NCI-H1048 (cell line): ENCODE data around the gene ALDH16A1.
"Not testable (repeated sequence)": the region's sequence is repeated elsewhere in the genome, so short reads cannot be mapped to it uniquely, and the experiment has no call there.

Experiments
- DNase-seq: peaks from one replicate; lab custom pipeline; 2025; lab: John Stamatoyannopoulos, UW

Gene ALDH16A1

DNA sequence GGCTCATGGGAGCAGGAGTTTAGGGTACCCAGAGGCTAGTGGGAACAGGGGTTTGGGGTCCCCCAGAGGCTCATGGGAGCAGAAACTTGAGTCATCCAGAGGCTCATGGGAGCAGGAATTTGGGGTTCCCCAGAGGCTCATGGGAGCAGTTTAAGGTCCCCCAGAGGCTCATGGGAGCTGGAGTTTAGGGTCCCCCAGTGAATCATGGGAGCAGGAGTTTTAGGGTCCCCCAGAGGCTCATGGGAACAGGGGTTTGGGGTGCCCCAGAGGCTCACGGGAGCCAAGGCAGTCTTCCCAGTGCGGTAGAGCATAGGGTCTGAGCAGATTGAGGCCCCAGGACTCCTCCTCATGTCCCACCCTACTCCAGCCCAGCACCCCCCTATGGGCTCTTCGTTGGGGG lies 12.3 kb downstream of the ALDH16A1 start:
- DNase-seq, result no peak

- DNase-seq, result no peak
Measured at GRCh38 chr19:49468199-49468598, 15.2 kb downstream of the ALDH16A1 start.

DNA sequence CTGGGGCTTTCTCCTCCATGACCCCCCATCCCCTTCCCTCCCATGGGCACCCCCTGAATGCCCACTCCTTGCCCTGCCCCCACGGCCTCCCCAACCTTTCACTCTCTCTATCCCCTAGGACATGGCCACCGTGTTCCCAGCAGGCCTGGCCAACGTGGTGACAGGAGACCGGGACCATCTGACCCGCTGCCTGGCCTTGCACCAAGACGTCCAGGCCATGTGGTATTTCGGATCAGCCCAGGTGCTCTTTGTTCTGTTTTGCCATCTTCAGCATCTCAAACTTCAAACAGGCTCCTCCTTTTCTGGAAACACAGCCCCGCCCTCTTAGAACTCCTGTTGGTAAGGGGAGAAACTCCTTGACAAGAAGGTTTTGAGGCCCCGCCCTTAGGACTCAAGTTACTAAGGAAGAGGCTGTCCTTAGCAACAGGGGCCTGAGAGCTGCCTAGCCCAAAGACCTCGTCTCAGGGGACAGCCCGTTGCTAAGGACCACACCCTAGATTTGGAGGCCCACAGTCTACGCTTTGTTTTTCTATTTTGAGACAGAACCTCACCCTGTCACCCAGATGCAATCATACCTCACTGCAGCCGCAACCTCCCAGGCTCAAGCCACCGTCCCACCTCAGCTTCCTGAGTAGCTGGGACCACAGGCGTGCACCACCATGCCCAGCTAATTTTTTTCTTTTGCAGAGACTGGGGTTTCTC lies 15.9 kb downstream of the ALDH16A1 start:
- DNase-seq, result no peak

- DNase-seq, result no peak
Measured at GRCh38 chr19:49469828-49470614, 17.0 kb downstream of the ALDH16A1 start.

DNA sequence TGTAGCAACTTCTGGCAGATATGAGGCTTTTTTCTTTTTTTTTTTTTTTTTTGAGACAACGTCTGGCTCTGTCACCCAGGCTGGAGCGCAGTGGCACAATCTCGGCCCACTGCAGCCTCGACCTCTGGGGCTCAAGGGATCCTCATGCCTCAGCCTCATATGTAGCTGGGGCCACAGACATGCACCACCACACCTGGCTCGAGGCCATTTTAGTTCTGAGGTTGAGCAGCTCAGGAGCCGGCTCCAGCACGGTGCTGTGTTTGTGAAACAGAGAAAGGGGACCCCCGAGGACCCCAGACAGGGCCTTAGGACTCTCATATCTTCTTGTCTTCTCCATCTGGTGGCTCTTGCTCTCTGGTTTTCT lies 17.6 kb downstream of the ALDH16A1 start:
- DNase-seq, result no peak

GRCh38 chr19:49472936-49473335 lies 19.9 kb downstream of the ALDH16A1 start:
- no peak for DNase-seq

GRCh38 chr19:49473501-49473867 lies 20.5 kb downstream of the ALDH16A1 start:
- DNase-seq, result not testable (repeated sequence)

DNA sequence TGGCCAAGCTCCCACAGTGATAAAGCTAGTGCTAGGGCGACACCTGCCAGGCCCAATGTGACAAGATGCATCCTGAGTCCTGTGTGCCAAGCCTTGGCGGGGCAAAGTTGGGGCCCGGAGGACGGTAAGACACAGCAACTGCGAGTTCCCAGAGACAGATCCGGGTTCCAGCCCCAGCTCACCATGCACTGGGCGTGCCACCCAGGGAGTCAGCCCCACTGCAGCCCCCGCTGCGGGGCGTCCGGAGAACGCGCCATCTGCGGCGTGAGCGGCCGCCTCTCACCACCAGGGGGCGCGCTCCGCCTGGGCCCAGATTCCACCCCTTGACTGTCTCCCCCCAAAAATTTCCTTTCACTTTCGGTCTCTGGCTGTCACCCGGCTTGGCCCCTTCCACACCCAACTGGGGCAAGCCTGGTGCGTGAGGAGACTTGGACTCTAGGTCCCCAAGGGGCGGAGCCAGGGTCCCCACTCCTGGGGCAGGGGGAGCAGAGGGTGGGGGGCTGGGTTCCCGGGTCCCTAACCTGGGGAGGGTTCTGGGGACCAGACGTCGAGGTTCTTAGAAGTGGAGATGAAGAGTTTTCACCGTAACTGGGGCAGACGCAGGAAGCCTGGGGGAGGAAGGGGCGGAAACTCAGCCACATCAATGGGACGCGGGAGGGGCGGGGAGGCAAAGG lies 21.0 kb downstream of the ALDH16A1 start, which contains the start of gene FLT3LG:
FLT3LG (plus strand) TSS at position 348 of the 674 bp plus-strand sequence. CDS start 425 bp downstream, outside the sequence.
- peak; percentile 56 for DNase-seq

DNA sequence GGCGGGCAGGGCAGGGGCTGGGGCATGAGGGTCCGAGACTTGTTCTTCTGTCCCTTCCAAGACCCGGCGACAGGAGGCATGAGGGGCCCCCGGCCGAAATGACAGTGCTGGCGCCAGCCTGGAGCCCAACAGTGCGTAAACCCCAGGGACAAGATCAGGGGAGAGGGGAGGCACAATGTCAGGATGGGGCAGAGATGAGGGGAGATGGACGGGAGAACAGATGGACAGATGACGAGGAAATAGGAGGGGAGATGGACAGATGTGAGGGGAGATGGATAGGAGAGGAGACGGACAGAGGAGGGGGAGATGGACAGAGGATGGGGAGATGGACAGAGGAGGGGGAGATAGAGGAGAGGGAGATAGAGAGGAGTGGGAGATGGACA lies 21.5 kb downstream of the ALDH16A1 start:
- DNase-seq, result no peak

DNA sequence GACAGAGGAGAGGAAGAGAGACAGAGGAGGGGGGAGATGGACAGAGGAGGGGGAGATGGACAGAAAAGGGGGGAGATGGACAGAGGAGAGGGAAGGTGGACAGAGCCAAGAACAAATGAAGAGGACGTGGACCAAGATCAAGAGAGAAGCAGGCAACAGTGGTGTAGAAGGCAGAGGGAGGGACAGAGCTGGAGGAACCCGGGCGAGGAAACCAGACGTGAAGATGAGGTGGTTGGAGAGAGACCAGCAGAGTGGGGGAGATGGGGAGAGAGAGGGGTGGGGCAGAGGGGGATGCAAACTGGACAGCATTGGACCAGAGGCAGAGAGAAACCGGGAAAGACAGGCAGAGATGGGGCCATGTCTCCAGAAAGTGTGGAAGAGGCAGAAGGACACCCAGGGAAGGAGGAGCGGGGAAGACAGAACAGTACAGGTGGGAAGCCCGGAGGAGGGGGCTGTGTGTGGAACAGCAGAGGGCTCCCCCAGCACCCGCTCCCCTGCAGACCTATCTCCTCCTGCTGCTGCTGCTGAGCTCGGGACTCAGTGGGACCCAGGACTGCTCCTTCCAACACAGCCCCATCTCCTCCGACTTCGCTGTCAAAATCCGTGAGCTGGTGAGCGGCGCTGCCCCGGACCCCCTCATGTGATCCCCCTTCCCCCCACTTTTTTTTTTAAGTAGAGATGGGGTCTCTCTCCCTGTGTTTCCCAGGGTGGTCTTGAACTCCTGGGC lies 22.3 kb downstream of the ALDH16A1 start:
- DNase-seq, result no peak

DNA sequence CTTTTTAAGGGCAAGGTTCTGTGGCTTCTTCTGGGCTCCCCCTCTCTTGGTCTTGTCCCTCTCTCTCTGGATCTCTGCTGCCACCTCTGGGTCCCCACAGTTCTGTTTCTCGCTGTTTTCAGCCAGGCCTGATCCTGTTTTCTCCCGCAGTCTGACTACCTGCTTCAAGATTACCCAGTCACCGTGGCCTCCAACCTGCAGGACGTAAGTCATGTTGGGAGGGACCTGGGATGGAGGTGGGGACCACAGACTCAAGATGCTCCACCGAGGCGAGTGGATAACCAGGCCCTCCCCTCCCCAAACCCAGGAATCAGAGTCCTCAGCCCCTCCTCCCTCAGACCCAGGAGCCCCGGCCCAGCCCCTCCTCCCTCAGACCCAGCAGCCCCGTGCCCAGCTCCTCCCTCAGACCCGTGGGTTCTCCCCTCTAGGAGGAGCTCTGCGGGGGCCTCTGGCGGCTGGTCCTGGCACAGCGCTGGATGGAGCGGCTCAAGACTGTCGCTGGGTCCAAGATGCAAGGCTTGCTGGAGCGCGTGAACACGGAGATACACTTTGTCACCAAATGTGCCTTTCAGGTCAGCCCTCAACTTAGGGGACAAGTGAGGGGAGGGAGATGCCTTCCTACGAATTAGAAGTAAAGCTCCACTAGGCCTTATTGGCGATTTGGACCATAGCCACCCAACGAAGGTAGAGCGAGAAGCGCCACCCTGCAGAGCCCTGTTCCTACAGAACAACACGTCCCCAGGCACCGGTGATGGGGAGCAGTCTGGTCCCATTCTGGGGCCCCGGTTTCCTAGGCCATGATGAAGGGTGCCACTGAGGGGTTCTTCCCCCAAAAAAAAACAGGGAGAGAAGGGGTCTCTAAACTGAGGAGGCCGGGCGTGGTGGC lies 23.2 kb downstream of the ALDH16A1 start:
- no peak for DNase-seq

DNA sequence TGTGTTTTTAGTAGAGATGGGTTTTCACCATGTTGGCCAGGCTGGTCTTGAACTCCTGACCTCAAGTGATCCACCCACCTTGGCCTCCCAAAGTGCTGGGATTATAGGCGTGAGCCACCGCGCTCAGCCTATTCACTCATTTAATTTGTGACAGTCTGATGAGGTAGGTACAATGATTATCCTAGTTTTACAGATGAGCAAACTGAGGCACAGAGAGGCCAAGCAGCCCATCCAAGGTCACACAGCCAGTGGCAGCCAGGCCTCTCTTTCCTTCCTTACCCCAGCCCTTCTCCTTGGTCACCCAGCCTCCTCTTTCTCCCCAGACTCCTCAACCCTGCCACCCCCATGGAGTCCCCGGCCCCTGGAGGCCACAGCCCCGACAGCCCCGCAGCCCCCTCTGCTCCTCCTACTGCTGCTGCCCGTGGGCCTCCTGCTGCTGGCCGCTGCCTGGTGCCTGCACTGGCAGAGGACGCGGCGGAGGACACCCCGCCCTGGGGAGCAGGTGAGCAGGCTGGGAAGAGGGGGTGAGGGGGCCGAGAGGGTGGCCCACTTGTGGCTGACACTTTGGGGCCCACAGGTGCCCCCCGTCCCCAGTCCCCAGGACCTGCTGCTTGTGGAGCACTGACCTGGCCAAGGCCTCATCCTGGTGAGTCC lies 27.1 kb downstream of the ALDH16A1 start:
- DNase-seq, result no peak

DNA sequence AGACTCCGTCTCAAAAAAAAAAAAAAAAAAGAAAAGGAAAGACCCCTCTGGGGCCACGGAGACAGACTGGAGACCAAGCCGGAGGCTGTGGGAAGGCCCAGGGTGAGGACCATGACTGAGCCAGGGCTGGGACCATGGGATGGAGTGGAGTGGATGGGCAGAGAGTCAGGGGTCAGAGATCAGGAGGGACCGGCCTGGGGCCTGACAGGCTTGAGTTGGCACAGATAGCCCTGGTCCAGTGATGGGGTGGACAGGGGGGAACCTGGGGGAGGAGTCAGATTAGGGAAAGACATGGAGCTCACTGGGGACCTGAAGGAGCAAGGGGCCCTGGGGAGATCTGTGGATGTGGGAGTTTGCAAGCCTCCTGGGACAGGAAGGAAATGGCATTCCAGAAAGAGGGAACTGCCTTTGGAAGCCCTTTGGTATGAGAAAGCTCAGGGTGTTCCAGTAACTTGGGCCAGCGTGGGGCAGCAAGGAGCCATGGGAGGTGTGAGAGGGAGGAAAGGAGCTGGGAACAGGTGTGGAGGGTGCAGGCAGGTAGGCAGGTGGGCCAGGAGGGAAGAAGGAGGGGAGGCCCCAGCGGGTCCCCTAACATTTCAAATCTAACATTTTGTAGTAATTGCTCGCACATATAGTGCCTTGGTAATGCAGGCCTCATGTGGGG lies 28.1 kb downstream of the ALDH16A1 start:
- DNase-seq, result no peak

GRCh38 chr19:49486232-49486631 lies 33.2 kb downstream of the ALDH16A1 start:
- DNase-seq, result no peak

GRCh38 chr19:49486710-49487276 lies 33.8 kb downstream of the ALDH16A1 start:
- DNase-seq, result no peak

DNA sequence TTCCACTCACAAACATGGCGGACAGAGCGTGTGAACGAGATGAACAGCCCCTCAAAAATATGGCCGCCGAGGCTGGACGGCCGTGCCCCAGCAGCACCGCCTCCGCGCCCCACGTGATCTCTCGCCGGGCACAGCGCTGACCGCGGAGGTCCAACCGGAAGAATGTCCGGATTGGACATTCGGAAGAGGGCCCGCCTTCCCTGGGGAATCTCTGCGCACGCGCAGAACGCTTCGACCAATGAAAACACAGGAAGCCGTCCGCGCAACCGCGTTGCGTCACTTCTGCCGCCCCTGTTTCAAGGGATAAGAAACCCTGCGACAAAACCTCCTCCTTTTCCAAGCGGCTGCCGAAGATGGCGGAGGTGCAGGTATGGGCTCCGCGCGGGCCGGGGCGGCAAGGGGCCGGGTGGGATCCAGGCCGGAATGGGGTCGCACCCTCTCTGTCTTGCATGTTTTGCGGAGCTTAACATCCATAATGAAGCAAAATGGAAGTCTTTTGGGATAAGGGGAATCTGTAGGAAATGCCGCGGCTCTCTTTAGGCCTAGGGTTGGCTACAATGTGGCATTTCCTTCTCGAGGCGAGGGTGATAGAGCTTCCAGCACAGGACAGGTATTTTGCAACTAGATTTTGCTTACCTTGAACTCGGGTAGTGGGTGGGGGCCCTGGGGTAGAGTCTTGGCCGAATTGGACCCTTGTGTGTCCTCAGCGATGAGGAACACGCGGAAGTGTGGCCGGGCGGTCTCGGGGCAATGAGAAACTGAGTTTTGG lies 34.4 kb downstream of the ALDH16A1 start, which contains the start of gene RPL13A:
RPL13A (plus strand) TSS at position 332 of the 769 bp plus-strand sequence; CDS start at position 354, 22 bp downstream.
- peak; percentile 97 for DNase-seq

- no peak for DNase-seq
Measured at GRCh38 chr19:49488046-49488862, 35.2 kb downstream of the ALDH16A1 start.
